HG03520 (cell line): ENCODE data around the gene FLNC.

Experiments
- ATAC-seq: cut with Tn5 transposase; IDR thresholded peaks from one replicate; pipeline ENCODE4 v1.9.1; 2021; ENCODE audit warnings: mild to moderate bottlenecking, moderate library complexity; ENCODE audit not compliant: unreplicated experiment

Gene FLNC

DNA sequence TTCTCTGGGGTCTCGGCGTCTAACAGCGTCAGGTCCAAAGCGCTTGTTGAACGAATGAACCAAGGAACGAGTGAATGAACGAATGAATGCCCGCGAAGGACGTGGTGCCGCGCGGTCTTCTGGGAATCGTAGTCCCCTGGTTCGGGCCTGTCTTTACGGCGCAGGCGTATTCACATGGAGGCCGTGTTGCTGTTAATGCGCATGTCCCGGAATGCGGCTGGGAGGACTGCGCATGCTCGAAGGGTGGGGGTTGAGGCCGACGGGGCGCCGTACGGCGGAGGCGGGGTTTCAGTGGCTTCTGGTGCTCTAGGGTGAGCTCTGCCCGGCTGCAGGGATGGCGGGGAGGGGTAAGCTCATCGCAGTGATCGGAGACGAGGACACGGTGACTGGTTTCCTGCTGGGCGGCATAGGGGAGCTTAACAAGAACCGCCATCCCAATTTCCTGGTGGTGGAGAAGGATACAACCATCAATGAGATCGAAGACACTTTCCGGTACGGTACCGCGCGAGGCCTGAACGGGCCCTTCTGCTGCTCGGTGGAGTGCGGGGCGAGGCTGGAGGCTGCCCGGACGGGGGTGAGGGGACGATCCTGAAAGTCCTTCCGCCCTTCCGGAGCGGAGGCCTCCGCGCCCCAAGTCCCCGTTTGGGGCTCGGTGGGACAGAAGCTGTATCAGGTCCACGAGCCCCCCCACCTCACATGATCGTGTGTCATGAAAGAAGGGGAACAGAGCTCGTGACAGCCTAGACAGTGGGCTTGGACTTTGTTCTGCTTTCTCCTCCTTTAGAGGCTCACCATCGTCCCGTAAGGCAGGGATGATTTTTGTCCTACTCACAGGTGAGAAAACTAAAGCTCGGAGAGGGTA is 32.6 kb downstream of the FLNC start, which contains the start of gene ATP6V1F:
ATP6V1F (plus strand) TSS at position 286 of the 862 bp plus-strand sequence; CDS start at position 335, 49 bp downstream.
- peak; percentile 74 for ATAC-seq

DNA sequence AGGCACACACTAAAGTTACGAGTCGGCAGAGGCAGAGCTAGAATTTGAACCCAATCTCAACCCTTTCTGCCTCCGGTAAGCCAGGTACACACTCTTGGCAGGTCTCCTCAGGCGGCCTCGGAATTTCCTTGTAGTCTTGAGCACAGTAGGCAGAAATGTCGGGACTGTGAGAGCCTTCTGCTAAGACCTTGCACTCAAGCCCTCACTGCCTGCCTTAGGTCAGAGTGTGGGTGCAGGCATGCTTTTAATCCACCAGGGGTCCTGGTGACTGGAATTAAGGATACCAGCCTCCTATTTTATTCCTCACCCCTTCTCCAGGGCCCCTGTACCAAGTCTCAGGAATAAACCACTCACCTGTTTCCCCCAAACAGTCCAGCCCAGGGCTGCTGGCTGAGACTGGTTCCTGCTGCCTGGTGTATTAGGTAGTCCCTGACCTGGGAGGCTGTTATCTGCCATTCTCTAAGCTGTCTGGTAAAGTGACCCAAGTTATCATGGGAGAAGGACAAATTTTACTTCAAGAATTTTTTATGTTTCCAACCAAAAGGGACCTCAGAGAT is 33.3 kb downstream of the FLNC start:
- peak; percentile 34 for ATAC-seq

DNA sequence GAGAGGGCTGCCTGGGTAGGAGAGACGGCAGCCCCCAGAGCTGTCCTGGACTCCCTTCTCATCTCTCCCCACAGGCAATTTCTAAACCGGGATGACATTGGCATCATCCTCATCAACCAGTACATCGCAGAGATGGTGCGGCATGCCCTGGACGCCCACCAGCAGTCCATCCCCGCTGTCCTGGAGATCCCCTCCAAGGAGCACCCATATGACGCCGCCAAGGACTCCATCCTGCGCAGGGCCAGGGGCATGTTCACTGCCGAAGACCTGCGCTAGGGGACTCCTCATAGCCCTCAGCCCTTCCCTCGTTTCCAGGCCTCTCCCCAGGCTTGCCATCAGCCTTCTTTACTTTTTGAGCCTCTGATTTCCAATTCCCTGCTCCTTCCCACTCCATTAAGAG is 35.1 kb downstream of the FLNC start:
- ATAC-seq, result no peak

DNA sequence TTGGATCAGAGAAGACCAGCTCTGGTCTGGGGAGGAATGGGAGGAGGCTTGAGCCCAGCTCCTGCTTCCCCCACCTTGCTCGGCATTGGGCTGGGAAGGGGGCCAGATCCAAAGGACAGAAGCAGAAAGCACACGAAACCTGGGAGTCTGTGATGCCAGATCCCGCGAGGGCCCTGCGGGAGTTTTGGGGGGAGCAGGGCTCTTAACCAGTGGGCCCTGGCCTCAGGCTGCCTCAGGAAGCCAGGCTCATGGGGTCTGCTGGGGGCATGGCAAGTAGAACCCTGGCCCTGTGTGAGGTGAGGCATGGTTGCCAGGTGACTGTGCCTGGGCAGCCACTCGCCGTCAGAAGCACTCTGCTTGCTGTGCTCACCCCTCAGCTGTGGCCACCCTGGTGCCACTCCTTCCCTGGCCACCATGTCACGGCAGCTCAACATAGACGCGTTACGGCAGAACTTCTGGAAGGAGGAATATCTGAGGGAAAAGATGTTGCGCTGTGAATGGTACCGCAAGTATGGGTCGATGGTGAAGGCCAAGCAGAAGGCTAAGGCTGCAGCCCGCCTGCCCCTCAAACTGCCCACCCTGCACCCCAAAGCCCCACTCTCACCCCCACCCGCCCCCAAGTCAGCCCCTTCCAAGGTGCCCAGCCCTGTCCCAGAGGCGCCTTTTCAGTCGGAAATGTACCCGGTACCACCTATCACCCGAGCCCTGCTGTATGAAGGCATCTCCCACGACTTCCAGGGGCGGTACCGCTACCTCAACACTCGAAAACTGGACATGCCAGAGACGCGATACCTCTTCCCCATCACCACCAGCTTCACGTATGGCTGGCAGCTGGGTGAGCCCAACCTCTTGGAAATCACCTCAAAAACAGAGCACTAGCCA is 36.0 kb downstream of the FLNC start:
- ATAC-seq, result no peak

DNA sequence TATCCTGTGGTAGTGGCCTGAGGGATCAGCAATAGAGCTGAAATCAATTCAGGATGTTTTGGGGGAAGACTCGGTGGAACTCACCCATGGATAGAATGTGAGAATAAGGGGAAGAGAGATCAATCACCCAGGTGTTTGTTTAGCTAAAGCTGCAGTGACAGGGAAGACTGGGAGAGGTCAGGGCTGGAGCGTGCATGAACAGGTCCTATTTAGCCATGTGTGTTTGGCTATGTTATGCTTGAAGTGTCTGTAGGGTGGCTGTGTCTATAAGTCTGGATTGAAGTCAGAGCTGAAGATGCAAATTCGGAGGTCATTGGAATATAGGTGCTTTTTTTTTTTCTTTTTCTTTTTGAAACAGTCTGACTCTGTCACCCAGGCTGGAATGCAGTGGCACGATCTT is 37.0 kb downstream of the FLNC start:
- ATAC-seq, result no peak

DNA sequence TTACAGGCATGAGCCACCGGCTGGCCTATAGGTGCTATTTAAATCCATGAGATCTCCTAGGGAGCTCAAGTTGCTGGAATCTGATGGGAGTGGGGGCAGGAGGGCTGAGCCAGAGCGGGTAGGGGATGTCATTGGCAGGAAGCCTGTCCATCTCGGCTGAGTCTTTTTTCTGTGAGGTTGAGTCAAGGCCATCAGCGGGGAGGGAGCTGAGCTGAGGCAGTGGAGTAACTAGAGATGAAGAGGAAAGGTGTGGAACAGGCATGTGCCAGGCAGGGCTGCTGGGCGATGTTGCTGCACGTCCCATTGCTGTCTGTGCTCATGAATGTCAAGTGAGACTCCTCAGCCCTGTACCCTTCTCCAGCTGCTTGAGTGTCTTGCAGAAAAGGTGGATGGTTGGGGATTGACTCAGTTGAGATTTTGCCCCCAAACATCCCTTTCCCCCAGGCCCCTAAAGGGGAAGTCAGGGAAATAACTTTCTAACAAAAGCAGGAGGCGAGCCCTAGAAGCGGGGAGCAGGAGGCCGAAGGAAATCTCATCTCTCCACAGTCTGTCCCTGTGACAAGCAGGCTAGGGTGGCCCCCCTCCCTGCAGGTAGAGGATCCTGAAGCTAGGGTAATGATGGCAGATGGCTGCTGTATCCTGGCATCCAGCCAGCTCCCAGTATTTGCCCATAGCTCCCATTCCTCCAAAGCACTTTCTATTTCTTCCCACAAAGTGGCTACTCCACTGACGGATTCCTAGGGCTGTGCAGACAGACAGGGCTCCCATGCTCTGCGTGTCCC is 37.8 kb downstream of the FLNC start:
- no peak for ATAC-seq

DNA sequence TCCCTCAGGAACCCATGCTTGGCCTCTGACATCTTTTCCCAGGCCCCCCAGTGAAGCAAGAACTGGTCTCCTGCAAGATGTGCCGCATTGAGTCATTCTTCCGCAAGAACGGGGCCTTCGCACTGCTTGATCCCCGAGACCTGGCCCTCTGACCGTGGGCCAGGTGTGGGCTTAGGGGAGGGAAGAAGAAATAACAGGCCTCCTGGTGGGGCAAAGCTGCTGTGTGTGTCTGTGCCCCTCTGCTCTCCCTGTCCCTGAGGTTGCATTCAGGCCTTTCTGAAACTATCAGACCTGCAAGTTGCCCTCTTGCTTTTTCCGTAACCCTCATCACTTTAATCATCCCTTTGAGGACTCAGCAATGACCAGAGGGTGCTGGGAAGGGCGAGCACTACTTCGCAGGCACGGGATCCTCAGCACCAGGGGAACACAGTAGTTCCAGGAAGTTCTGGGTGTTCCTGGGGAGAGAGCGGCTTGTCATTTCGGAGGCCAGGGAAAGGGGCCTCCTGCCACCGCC is 38.5 kb downstream of the FLNC start:
- no peak for ATAC-seq

DNA sequence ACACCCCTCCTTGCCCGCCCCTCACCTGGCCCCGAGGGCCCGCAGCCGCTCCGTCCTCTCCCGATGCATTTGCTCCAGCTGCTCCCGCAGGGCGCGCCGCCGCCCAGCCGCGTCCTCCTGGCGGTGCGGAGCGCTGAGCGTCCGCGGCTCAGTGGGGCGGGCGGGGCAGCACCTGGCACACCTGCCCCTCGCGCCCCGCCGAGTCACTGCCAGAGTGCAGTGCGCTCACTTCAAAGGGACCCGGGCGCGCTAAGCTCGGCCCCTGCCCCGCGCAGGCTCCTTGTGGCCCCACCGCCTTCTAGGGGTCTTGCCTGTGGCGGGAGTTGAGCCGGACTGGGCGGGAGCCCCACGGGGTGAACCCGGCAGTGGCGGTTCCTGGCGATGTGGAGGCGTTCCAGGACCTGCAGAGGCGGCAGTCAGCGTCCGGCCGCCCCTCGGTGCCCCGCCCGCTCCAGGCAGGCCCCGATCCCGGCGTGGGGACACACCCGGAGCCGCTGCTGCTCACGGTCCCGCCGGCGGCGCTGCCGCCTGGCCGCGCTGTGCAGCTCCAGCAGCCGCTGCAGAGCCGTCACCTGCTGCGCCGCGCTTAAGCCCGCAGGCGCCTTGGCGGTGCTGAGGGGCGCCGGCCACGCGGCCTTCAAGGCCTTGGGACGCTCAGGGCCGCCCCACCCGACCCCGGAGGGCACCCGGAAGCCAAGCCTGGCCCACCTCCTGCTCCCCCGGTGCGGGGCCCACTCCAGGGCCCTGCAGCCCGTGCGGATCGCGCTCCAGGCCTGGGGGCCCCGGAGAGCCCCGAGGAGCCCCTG is 39.1 kb downstream of the FLNC start:
- peak; percentile 61 for ATAC-seq

DNA sequence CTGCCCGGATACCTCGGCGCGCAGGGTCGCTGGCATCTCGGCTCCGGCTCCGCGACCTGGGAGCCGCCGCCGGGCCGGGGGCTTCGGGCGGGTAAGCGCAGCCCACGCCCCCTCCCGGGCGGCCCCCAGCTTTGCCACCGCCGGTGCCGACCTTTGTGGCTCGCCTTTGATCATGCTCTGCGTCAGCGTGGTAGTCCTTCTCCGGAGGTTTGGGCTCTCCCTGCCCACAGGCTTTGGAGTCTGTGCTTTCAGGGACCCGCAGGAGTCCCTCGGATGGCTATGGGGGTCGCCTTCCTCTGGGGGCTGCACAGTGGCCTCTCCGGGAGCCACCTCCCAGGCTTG is 39.7 kb downstream of the FLNC start:
- peak; percentile 10 for ATAC-seq

DNA sequence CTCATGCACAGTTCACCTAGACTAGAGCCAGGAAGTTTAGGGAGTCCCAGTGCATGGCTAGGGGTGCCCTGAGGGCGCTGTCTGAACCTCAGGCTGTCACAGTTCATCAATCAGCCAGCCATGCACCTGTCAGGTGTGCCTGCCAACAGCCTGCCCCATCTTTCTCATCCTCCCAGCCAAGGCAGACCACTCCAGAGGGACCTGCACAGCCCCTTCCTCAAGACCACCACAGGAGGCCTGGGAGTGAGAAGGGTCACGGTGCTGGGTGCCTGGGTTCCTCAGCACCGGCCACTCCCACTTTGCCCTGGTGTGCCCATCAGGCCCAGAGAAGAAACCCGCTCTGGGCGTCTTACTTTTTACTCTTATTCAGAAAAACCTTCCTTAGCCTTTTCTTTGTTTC is 40.8 kb downstream of the FLNC start:
- ATAC-seq, result no peak

DNA sequence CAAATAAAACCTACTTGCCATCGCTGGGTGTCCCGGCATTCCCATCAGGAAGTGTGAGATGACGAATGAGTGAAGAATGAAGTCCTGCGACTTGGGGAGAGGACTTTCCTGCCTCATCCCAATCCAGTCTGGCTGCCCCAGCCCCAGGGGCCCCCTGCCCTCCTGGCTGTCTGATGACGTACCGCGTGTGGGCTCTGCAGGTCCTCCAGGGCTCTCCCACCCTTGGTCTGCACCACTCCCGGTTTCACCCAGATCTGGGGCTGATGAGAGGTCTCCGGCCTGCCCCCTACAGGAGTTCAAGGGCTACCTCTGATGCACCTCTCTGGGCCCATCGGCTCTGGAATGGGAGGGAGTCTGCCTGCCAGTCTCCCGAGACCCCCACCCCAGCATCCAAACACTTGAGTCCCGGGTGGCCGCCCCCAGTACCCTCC is 42.2 kb downstream of the FLNC start:
- ATAC-seq, result no peak

DNA sequence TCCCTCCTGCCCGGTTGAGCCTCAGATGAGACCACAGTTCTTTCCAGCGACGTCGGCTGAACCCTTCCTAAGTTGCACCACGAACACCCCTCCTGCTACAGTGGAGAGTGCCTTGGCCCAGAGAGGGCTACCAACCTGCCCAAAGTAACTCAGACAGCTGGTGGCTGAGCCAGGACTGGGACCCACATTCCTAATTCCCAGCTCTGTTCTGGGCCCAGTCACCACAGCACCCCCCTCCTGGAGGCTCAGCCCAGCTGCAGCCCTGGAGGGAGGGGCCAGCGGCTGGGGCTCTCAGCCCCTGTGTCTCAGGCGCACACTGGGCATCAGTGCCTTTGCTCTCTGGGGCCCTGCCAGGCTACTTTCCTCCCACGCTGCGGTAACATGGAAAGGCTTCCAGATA is 43.0 kb downstream of the FLNC start:
- no peak for ATAC-seq

DNA sequence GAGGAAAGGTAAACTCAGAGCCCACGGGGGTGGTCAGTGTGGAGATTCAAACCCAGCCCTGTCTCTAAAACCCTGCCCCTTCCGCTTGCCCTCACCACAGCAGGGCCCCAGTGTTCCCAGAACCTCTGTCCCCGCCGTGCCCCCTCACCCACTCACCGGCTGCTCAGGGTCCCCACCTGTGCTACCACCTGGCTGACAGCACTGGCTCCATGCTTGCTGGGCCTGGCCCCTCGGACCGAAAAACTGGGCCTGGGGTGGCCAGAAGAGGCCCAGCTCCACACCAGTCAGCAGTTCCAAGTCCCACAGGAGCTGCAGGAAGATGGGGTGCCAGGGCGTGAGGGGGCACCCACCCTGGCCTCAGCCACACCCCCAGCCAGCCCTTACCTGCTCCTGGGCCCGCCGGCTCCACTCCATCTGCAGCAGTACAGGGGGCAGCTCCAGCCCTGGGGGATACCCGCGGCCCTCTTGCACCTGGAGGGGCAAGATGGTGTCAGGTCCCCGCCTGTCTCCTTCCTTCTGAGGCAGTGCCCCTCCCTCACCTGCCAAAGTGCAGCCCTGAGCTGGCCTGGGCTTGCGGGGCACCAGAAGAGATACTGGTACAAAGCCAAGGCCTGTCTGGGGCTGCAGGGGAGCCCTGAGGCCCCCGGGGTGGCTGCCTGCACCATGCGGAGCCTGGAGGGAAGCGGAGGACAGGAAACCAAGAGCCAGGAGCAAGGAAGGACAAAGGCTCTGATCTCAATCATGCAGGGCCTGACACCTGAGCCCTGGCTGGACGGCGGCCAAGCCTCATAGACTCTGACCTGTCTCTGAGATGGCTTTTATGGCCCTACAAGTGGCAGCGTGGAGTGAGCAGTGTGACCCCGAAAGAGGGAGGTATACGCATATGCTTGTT is 44.2 kb downstream of the FLNC start:
- ATAC-seq, result no peak

DNA sequence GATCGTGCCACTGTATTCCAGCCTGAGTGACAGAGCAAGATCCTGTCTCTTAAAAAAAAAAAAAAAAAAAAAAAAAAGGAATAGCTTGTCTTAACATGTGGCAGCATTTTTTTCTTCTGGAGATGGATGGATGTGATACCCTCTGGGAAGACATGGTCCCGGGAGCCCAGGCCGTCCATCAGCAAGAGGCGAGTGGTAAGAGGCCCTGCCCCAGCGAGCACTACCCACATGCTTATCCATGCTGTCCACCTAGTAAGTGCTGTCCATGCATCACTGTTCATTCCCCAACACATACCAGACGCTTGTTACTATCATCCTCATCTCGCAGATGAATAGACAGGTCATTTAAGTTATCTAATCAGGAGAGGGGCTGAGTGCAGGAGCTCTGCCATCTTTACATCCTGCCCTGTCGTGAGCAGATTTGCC is 45.3 kb downstream of the FLNC start:
- no peak for ATAC-seq

DNA sequence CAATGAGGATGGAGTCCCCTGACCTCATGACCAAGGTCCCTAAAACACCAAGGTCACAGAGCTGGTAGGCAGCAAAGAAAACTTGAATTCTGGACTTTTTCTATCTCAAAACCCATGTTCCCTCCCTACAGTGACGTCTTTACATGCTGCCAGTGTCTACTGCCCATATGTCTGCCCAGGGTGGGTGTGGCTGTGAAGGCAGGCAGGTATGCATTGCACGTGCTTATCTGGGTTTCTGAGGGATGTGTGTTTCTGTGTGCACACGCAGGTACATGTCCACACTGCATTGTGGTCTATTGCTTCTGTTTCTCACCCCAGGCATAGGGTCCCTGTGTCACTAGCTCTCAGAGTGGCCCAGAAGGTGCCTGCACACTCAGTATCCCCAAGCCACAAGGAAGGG is 45.9 kb downstream of the FLNC start:
- ATAC-seq, result no peak

DNA sequence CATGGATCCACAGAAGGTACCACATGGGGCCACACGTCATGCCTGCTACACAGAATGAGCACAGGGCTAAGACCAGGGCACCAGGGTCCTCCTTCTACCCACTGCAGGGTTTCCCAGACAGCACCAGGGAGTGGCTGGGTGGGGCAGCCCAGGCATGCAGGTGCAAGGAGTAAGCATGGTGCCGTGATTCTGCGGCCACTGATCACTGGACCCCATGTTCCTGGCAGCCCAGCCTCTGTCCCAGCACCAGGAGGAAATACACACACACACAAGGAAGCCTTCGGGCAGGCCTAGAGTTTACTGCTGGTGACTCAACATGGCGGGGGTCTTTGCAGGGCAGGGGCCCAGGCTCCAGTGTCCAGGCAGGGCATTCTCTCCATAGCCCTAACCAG is 46.4 kb downstream of the FLNC start:
- no peak for ATAC-seq

DNA sequence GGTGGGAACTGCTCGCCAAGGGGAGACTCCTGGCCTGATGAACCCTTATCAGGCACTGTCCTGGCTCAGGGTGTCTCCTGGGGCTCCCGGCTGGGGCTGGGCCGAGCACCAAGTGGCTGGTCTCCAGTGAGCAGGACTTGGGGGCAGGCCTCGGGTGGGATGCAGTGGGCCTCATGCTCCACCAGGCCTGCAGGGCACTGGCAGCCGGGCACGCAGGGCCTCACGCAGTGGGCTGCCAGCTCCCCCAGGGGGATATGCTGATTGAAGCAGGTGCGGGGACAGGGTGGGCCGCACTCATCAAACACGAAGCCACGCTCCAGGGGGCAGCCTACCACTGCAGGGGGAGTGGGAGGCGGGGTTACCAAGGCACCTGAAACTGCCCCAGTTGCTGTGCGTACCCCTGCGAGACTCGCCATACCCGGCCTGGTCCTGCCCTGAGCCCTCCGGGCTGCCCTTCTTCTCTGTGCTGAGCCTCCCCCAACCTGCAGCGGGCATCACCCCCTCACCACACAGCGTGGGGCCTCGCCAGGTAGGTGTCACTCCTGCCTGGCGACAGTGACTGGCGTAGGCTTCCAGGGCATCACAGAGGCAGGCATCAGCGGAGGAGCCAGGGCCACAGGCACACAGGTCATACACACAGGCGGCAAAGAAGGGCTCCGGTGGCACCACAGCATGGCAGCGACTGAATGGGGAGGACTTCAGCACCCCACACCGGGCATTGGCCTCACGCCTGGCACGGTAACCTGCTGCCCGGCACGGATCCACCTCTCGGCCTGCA is 47.0 kb downstream of the FLNC start:
- ATAC-seq, result no peak

DNA sequence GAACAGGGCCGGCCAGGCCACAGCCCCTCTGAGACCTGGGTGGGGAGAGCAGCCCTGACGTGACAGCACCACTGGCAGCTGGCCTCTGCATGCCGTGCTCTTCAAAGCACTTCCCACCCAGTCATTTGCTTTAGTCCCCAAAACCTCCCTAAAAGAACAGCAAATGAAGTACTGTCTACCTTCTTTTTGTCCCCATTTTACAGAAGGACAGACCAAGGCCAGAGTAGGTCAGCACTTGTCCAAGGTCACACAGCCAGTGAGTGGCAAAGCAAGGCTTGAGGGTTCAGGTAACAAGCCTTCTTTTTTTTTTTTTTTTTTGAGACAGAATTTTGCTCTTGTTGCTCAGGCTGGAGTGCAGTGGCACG is 47.5 kb downstream of the FLNC start:
- ATAC-seq, result no peak
